ENCODE results near the gene ELAC1.

DNA sequence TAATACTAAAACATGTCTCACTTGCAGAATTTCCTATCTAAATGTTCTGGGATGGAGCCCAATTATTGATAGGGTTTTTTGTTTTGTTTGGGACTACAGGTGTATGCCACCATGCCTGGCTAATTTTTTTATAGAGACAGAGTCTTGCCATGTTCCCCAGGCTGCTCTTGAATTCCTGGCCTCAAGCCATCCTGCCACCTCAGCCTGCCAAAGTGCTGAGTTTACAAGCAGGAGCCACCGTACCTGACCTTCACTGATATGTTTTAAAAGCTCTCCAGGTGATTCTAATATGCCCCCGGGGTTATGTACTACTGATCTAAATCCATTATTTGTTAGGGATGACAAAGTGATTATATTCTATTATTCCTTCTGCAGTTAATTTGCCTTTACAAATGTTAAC, 2.2 kb downstream of the ELAC1 start:
- TF ChIP-seq, protein P1, sequence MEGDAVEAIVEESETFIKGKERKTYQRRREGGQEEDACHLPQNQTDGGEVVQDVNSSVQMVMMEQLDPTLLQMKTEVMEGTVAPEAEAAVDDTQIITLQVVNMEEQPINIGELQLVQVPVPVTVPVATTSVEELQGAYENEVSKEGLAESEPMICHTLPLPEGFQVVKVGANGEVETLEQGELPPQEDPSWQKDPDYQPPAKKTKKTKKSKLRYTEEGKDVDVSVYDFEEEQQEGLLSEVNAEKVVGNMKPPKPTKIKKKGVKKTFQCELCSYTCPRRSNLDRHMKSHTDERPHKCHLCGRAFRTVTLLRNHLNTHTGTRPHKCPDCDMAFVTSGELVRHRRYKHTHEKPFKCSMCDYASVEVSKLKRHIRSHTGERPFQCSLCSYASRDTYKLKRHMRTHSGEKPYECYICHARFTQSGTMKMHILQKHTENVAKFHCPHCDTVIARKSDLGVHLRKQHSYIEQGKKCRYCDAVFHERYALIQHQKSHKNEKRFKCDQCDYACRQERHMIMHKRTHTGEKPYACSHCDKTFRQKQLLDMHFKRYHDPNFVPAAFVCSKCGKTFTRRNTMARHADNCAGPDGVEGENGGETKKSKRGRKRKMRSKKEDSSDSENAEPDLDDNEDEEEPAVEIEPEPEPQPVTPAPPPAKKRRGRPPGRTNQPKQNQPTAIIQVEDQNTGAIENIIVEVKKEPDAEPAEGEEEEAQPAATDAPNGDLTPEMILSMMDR (IDR thresholded peaks at IDR 0.05), result no peak
- TF ChIP-seq EP300 (IDR thresholded peaks at IDR 0.05), result no peak
- no peak for TF ChIP-seq POLR2A (IDR thresholded peaks at IDR 0.05)

Data from ovary (tissue), 3 donors.